Transverse colon (tissue), 3 donors: ENCODE results near the gene POLR3A.

Experiments
- CTCF ChIP-seq, 5 experiments: fragments of 200-600 bp in 3 of 5; fragments of 450-650 bp in 2 of 5; sonication (generic) in 3 of 5; IDR thresholded peaks; 1 replicate in 2 of 5; 2 replicates in 3 of 5; pipeline ENCODE4 v1.5.1; 2016 to 2017; ENCODE audit warnings: antibody characterized with exemption in 5 of 5, inconsistent platforms in 3 of 5, mild to moderate bottlenecking in 2 of 5, moderate library complexity in 1 of 5
- EP300 ChIP-seq: sonication (generic); formaldehyde crosslinking; IDR thresholded peaks from one replicate; pipeline ENCODE4 v1.6.1; 2017; ENCODE audit warnings: antibody characterized with exemption, low read depth
- POLR2A ChIP-seq: fragments of 450-650 bp; IDR thresholded peaks from one replicate; pipeline ENCODE4 v1.6.1; 2016; ENCODE audit warnings: antibody characterized with exemption, mild to moderate bottlenecking, moderate library complexity

GRCh38 chr10:77967611-77968022 is 61.7 kb downstream of the POLR3A start:
- TF ChIP-seq CTCF (IDR thresholded peaks at IDR 0.05) (no peak), POLR2A (no peak), EP300 (no peak)
